EH (cell line): ENCODE data around the gene HIKESHI.
"Not testable (repeated sequence)": the region's sequence is repeated elsewhere in the genome, so short reads cannot be mapped to it uniquely, and the experiment has no call there.

Source experiments
- DNase-seq: peaks from one replicate; pipeline ENCODE4 v3.0.0-alpha.2; 2015; ENCODE audit warnings: low read depth

Gene HIKESHI

DNA sequence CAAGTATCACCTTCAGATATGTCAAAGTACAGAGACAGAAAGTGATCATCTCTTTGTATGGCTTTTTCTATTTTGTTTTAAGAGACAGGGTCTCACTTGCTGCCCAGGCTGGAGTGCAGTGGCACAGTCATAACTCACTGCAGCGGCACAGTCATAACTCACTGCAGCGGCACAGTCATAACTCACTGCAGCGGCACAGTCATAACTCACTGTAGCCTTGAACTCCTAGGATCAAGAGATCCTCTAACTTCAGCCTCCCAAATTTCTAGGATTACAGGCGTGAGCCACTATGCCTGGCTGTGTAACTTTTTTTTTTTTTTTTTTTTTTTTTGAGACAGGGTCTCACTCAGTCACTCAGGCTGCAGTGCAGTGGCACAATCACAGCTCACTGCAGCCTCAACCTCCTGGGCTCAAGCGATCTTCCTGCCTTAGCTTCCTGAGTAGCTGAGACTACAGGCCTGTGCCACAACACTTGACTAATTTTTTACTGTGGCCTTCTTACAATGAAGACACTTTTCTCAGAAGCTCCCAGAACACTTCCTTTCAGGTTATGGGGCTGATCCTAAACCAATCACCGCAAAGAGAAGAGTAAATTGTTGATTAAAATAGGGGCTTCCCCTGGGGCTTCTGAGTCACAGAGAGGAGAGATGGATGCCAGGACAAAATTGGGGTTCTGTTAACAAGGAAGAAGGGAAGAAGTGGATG, 9.0 kb upstream of the HIKESHI start:
- no peak for DNase-seq

DNA sequence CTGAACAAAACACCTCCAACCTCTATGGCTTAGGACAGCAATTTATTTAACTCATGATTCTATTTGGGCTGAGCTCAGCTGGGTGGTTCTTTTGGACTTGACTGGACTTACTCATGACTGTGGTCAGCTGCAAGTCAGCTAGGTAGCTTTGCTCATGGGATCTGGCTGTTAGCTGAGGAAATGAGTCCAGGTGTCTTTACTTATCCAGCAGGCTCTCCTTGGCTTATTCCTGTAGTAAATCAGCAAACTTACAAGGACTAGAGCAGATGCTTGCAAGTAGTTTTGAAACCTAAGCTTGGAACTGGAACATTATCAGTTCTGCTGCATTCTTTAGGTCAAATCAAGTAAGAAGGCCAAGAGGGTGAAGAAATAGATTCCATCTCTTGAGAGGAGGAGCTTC, 8.0 kb upstream of the HIKESHI start:
- no peak for DNase-seq

DNA sequence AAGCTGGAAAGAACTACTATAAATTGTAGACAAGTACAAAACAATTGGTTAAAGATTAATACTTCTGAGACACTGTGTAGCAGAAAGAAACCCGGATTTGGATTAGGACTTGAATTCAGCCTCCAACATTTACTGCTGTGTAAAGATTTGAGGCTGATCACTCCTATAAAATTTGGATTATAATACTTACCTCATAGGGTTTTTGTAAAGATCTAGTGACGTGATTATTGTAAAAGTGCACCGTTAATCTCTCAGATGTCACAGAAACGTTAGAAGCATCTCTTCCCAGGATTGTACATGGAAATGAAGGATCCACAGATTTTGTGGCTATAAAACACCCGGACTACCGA, 323 bp upstream of the HIKESHI start:
- no peak for DNase-seq

DNA sequence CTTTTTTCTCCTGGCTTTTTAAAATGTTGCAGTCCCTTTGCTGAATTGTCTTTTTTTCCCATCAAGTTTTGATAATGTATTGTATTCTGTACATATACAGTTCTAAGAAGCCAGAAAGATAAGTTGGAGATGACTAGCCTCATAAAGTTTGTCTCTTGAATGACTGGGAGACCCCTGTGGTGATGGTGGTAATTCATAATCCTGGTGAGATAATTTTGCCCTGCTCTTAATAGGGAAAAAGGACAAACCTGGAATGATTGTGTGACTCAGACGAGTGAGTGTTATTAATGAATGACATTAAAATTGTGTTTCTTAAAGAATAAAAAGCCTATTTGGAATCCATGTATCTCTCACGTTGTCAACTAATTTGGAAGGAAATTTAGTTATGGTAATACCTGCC, 1.2 kb downstream of the HIKESHI start:
- peak; percentile 35 for DNase-seq

DNA sequence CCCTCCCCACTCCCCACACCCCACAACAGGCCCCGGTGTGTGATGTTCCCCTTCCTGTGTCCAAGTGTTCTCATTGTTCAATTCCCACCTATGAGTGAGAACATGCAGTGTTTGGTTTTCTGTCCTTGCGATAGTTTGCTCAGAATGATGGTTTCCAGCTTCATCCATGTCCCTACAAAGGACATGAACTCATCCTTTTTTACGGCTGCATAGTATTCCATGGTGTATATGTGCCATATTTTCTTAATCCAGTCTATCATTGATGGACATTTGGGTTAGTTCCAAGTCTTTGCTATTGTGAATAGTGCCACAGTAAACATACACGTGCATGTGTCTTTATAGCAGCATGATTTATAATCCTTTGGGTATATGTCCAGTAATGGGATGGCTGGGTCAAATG, 6.7 kb downstream of the HIKESHI start:
- DNase-seq, result not testable (repeated sequence)

DNA sequence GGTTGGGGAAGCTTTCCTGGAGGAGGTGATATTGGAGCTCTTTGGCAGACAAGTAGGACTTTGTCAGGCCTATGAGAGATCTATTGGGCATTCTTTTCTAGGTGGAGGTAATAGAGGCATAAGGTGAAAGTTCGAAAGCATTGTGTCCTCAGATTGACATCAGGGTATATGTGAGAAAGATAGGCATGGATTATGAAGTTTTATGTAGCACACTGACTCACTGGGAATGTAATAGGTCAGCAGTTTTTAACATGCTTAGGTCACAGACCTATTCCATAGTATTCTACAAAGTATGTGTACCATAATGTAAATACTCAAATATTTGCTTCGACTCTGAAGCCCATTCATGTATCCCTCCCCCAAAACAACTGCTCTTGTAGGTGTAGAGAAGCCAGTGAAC, 11.8 kb downstream of the HIKESHI start:
- no peak for DNase-seq

DNA sequence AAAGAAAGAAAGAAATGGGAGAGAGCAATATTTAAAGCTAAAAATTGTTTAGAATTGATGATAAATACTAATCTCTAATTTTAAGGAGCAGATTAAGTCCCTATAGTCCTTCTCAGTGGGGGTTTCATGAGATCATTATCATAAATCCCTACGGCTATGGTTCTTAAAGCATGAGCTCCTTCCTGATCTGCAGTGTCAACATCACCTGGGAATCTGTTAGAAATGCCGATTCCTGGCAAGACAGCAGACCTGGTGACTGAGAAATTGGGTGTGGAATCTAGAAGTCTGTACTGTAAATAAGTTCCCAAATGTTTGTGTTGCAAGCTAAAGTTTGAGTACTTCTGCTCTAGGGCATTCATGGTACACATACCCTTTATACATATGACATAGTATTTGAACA, 12.6 kb downstream of the HIKESHI start:
- DNase-seq, result no peak

DNA sequence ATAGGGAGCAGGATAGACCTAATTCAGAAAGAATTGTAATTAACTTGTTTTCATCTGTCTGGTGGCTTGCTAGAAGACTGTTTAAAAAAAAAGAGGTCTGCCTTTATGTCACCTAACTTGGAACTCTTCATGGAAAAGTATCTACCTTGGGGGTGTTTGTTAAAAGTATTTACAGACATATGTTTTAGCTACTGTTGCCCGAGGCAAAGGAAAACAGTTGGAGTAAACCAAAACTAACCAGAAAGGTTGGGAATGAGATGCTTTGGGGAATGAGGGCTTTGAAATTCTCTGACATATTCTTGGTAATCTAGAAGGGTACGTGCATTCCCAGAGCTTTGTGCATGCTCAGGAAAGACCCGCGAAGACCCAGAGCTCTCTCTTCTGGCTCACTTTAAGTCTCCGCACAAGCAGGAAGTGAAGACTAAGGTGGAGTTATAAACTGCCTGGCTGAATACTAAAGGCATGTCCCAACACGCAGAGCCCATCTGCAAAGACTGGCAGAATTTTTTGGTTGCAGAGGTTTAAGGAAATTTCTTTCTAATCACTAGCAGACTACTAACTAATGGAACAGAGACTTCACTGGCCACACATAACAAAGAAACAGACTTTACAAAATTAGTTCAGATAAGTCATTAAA, 33.2 kb downstream of the HIKESHI start:
- DNase-seq, result peak; percentile 44

DNA sequence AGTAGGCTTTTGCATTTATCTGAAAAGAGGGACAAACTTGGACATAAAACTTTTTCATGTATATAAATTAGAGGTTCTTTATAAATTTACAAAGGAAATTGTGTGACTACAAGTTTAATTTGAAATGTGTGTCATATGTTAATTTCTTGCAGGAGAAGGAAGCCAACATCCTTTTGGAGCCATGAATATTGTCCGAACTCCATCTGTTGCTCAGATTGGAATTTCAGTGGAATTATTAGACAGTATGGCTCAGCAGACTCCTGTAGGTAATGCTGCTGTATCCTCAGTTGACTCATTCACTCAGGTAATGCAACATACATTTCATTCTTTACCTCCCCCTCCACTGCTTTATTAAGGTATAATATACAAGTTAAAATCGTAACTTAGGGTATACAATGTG, 35.2 kb downstream of the HIKESHI start:
- DNase-seq, result no peak

DNA sequence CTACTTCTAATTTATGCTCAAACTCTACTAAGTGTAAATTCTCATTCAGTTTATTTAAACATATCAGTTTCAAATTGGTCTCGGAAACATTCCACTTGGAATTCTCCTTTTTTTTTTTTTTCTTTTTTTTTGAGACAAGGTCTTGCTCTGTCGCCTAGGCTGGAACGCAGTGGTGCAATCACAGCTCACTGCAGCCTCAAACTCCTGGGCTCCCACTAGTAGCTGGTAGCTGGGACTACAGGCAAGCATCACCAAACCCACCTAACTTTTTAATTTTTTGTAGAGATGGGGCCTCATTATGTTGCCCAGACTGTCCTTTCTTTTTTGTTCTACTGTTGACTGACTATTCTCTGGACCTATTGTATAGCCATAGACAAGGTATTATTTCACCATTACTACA, 39.3 kb downstream of the HIKESHI start:
- no peak for DNase-seq

DNA sequence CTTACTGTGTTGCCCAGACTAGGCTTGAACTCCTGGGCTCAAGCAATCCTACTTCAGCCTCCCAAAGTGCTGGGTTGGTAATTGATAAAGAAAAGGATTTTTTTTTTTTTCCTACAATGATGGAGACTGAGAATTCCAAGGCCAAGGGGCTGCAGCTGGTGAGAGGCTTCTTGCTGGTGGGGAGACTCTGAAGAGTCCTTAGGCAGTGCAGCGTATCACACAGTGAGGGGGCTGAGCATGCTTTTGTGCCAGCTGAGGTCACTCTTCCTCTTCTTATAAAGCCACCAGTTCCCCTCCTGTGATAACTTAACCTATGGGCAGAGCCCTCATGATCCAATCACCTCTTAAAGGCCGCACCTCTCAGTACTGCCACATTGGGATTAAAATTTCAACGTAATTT, 44.5 kb downstream of the HIKESHI start:
- DNase-seq, result no peak

DNA sequence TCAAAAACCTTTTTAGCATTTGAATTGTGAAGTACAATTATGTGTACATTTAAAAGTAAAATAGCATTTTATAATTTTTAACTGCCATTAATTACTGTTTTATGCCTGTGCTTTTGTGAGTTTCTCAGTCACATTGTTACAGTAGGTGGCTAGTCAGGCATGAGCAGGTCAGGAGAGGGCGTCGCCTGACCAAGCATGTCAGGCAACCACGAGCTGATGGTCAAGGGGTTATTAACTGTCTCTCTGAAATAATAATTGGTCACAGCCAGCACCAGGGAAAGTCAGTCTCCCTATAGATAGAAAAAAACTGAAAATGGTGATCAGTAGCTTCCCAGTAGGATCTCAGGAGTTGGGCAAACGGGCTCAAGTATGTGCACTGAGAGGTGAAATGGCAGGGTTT, 53.2 kb downstream of the HIKESHI start:
- no peak for DNase-seq

DNA sequence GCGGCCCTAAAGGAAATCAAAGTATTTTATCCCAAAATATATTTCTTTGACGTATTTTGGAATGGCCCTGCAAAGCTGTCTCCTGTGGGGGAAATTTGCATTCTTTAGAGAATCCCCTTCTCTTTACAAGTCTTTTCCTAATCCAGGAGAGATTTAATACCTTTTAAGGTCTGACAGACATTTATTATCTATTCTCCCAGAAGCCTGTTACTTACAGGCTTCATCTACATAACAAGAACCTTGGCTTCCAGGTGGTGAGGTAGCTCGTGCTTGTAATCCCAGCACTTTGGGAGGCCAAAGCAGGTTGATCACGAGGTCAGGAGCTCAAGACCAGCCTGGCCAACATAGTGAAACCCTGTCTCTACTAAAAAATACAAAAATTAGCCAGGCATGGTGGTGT, 55.4 kb downstream of the HIKESHI start:
- DNase-seq, result not testable (repeated sequence)

DNA sequence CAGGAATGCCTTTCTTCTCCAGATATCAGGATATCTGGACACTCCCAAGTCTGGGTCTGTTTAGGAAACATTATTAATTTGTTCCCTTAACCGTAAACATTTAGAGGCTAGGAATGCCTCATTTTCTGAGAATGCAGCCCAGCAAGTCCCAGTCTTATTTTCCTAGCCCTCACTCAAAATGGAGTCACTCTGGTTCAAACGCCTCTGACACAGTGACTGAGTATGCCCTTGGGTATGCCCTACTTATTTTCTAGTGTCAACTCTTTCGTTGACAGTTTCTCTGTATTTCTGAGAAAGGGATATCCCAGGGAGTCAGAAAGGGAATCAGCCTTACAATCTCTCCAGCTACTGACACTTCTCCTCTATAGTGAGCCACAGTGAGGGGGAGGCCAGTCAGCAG, 56.7 kb downstream of the HIKESHI start:
- DNase-seq, result no peak

DNA sequence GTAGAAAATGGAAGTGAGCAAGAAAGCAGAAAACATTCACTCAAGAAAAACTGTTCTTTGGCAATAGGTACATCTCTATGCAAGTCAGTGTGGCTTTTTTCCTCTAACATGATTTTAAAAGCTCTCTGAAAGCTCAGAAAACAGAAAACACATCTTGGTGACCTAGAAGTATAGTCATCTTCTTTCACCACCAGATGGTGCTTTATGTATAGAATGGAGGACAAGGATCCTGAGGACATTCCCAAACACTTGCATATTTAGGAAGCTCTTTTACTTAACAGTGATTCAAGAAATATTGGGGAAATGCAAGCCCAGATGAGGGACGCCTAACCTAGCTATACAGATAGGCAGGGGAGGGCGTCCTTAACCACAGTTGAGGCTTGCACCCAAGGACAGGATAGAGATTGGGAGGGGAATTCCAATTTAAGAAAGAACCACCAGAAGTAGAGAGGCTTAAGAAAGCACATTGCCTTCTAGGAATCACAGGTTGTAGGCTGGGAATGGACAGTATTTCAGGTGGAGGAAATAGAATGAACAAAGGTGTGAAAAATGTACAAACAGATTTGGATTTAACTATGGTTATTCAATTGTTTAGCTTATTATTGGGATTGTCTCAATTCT, 58.8 kb downstream of the HIKESHI start:
- peak; percentile 65 for DNase-seq

DNA sequence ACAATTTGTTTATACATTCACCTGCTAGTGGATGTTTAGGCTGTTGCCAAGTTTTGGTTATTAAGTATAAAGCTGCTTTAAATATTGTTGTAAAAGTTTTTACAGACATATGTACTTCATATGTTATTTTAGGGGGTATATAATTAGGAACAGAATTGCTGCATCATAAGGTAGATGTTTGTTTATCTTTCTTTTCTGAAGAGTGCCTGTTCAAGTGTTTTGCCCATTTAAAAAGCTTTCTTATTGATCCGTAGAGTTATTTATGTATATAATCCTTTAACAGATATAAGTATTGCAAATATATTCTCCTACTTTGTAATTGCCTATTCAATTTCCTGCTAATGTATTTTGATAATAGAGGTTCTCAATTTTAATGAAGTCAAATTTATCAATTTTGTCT, 61.4 kb downstream of the HIKESHI start:
- DNase-seq, result no peak

DNA sequence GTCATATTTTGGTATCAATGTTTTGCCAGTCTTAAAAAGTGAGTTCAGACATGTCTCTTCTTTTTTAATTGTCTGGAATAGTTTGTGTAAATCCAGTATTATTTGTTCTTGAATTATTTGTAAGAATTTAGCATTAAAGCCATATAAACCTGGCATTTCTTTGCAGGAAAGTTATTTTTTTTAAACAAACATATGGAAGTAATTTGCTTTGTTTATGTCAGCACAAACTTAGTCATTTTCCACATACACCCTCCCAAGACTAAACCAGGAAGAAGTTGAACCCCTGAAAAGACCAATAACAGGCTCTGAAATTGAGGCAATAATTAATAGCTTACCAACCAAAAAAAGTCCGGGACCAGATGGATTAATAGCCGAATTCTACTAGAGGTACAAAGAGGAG, 63.5 kb downstream of the HIKESHI start:
- DNase-seq, result peak; percentile 44

DNA sequence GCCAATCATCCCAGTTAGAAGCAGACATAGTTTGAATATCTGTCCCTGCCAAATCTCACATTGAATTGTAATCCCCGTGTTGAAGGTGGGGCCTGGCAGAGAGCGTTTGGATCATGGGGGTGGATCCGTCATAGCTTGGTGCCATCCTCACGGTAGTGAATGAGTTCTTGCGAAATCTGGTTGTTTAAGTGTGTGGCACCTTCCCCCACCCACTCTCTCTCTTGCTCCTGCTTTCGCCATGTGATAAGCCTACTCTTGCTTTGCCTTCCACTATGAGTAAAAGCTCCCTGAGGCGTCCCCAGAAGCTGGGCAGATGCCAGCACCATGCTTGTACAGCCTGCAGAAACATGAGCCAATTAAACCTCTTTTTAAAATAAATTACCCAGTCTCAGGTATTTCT, 67.6 kb downstream of the HIKESHI start:
- no peak for DNase-seq

DNA sequence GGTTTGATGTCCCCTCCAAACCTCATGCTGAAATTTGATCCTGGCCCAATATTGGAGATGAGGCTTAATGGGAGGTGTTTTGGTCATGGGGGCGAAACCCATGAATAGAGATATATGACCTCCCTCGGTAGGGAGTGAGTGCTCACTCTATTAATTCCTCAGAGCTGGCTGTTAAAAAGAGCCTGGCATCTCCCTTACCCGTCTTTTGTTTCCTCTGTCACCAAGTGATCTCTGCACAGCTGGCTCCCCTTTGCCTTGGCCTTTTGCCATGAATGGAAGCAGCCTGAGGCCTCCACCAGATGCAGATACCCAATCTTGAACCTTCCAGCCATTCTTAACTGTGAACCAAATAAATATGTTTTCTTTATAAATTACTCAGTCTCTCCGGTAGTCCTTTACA, 68.1 kb downstream of the HIKESHI start:
- DNase-seq, result no peak

DNA sequence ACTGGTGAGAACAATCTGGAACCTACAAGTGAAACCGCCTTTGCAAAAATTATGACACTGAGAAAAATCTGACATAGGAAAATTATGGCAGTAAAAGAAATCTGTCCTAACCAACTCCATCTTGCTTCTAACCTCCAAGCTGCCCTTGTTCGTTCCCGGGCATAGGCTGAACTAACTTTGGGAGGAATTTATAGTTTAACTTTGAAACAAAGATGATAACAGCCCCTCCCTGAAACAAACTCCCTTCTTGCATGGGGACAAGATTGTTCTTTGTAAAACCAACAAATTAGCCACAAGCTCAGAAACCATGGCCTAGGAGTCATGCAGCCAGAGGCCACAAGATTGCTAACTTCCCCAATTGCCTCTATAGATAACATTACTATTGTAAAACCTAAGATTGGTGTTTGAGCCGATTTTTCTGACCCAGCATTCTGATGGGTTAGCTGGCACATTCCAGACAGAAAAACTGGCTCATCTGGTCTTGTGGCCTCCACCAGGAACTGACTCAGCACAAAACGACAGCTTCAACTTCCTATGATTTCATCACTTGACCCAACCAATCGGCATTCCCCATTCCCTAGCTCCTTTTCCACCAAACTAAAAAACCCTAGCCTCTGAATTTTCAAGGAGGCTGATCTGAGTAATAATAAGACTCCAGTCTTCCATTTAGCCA, 69.0 kb downstream of the HIKESHI start:
- DNase-seq, result peak; percentile 64

DNA sequence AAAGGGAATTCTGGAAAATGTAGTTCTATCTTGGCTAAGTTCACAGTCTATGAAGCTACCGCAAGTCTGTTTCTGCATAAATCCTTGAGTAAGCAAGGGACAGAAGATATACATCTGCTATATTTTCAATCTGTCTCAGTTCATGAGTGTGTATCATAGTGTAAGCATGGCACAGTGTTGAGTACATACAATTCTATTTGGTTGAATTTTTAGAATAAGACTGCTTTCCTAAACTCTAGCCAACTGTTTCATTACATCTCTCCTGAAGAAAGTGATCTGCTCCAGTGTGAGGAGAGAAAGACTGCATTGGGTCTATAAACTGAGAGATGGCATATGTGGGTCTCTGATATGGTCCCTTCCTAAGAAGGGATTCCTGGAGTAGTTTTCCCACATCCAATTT, 70.0 kb downstream of the HIKESHI start:
- DNase-seq, result no peak

DNA sequence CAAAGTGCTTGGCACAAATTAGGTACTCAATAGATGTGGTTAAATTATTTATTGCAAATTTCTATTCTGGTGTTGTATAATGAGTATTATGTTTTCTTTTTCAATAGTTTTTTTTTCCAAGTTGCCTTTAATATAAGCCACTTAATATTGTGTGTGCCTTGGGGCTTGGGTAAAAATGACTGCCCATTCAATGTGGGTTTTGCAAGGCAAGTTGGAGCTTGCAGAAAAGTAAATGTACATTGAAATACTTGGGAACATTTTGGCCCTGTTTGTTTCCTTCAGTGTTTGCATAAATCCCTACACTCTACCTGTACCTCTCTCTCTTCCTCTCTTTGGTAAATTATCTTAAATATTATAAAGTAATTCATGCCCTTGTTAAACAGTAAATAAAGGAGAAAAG, 70.5 kb downstream of the HIKESHI start:
- no peak for DNase-seq

DNA sequence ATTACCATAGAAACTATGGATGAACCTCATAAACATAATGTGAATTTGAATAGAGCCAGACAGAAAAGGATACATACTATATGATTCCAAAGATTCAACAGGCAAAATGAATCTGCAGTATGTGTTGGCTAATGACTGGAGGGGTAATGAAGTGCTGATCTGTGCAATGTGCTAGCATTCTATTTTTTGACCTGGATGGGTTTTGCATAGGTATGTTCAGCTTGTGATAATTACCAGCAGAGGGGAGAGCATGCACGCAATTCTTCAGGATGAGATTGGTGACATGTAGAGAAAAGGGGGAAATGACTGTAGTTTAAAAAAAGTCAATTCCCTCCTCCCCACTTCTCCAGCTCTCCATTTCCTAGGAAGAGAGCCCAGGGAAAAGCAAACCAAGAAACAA, 72.0 kb downstream of the HIKESHI start:
- no peak for DNase-seq
